Peyer's patch (tissue), 4 donors: ENCODE results near the gene IVL. TPM values are rescaled to one million over a fixed set of nuclear protein-coding genes. Genes with fewer than 3 reads are reported as not detected.

Experiments used
- DNase-seq, 3 donors: peaks; one replicate each; pipeline ENCODE4 v3.0.0-alpha.2; 2017 to 2019
- H3K27ac ChIP-seq, 4 donors: fragments of 200-600 bp; sonication (generic); one replicate each; pipeline ENCODE4 v1.5.1; 2016 to 2019
- H3K27me3 ChIP-seq, 2 donors: fragments of 200-600 bp; sonication (generic); one replicate each; pipeline ENCODE4 v1.5.1; 2019
- H3K36me3 ChIP-seq, 3 donors: fragments of 200-600 bp; sonication (generic); one replicate each; pipeline ENCODE4 v1.5.1; 2016 to 2019
- H3K4me1 ChIP-seq, 4 donors: fragments of 200-600 bp; sonication (generic); one replicate each; pipeline ENCODE4 v1.5.1; 2016 to 2019
- H3K4me3 ChIP-seq, 4 donors: fragments of 200-600 bp; sonication (generic); 1 replicate in 3 of 4; 2 replicates in 1 of 4; pipeline ENCODE4 v1.5.1; 2016 to 2019; ENCODE audit warnings: mild to moderate bottlenecking in 1 of 4
- H3K9me3 ChIP-seq, 4 donors: fragments of 200-600 bp; sonication (generic); one replicate each; pipeline ENCODE4 v1.5.1; 2016 to 2019; ENCODE audit warnings: mild to moderate bottlenecking in 1 of 4
- CTCF ChIP-seq, 6 experiments: fragments of 450-650 bp in 4 of 6; fragments of 200-600 bp in 2 of 6; sonication (generic) in 1 of 6; IDR thresholded peaks; one replicate each; pipeline ENCODE4 v1.5.1; 2017 to 2019; ENCODE audit warnings: antibody characterized with exemption in 6 of 6, mild to moderate bottlenecking in 3 of 6, moderate library complexity in 1 of 6
- POLR2A ChIP-seq, 2 donors: fragments of 450-650 bp; IDR thresholded peaks; one replicate each; pipeline ENCODE4 v1.5.1; 2017; ENCODE audit warnings: antibody characterized with exemption in 2 of 2, mild to moderate bottlenecking in 2 of 2, moderate library complexity in 2 of 2
- total RNA-seq, 4 donors: library from RNA; depleted of rRNA; stranded (reverse); fragments of >200 nt; gene quantifications; one replicate each; pipeline ENCODE4 v1.1.0, GENCODE V29; 2016

IVL gene
- total RNA-seq, 4 donors from 2014 or later = not detected

- no peaks in the 10 kb centered on the region for H3K9me3 ChIP-seq
- H3K36me3 ChIP-seq = no peaks in the 10 kb centered on the region
- no peak overlapping the region for H3K4me3 ChIP-seq
- no peaks in the 10 kb centered on the region for H3K4me1 ChIP-seq
- TF ChIP-seq POLR2A (IDR thresholded peaks at IDR 0.05) = no peak
- no peak for TF ChIP-seq CTCF (IDR thresholded peaks at IDR 0.05)
- H3K27me3 ChIP-seq = no peaks in the 10 kb centered on the region
- H3K27ac ChIP-seq = no peak overlapping the region
- DNase-seq = no peak
These were observed 20.2 kb upstream of the IVL start for GRCh38 chr1:152888126-152888525.

GRCh38 chr1:152899027-152899426 lies 9.3 kb upstream of the IVL start:
- Histone ChIP-seq H3K27me3 (no peaks in the 10 kb centered on the region), H3K27ac (no peak overlapping the region), H3K4me1 (no peaks in the 10 kb centered on the region), H3K9me3 (no peaks in the 10 kb centered on the region), H3K4me3 (no peak overlapping the region), H3K36me3 (no peaks in the 10 kb centered on the region)
- TF ChIP-seq CTCF (IDR thresholded peaks at IDR 0.05) (no peak), POLR2A (IDR thresholded peaks at IDR 0.05) (no peak)
- DNase-seq = no peak

- no peak for DNase-seq
- Histone ChIP-seq H3K9me3 (no peaks in the 10 kb centered on the region), H3K27me3 (no peaks in the 10 kb centered on the region), H3K4me1 (no peaks in the 10 kb centered on the region), H3K4me3 (no peak overlapping the region), H3K27ac (no peak overlapping the region), H3K36me3 (no peaks in the 10 kb centered on the region)
- TF ChIP-seq CTCF (IDR thresholded peaks at IDR 0.05) = no peak
- TF ChIP-seq POLR2A (IDR thresholded peaks at IDR 0.05) = no peak
These were observed 8.5 kb upstream of the IVL start for GRCh38 chr1:152899883-152900282.

- no peaks in the 10 kb centered on the region for H3K9me3 ChIP-seq
These were observed 6.7 kb upstream of the IVL start for GRCh38 chr1:152901631-152902030.

GRCh38 chr1:152902636-152903035 lies 5.7 kb upstream of the IVL start:
- TF ChIP-seq CTCF (IDR thresholded peaks at IDR 0.05) = no peak
- no peak for TF ChIP-seq POLR2A (IDR thresholded peaks at IDR 0.05)
- no peak for DNase-seq

More at GRCh38 chr1:152901631-152902030, 6.7 kb upstream of the IVL start:
- Histone ChIP-seq H3K4me3 (no peak overlapping the region), H3K4me1 (no peaks in the 10 kb centered on the region), H3K27me3 (no peaks in the 10 kb centered on the region), H3K27ac (no peak overlapping the region), H3K36me3 (no peaks in the 10 kb centered on the region)
- no peak for DNase-seq
- TF ChIP-seq CTCF (IDR thresholded peaks at IDR 0.05) (no peak), POLR2A (IDR thresholded peaks at IDR 0.05) (no peak)

More at GRCh38 chr1:152902636-152903035, 5.7 kb upstream of the IVL start:
- Histone ChIP-seq H3K4me3 (no peak overlapping the region), H3K9me3 (no peaks in the 10 kb centered on the region), H3K27ac (no peak overlapping the region), H3K4me1 (no peaks in the 10 kb centered on the region), H3K36me3 (no peaks in the 10 kb centered on the region), H3K27me3 (no peaks in the 10 kb centered on the region)
